HFFc6 (cell line): ENCODE data around the gene RIPK4. TPM values are rescaled to one million over a fixed set of nuclear protein-coding genes. Genes with fewer than 3 reads are reported as not detected.

Experiments used
- DNase-seq: peaks from one replicate; pipeline ENCODE4 v3.0.0-alpha.2; 2018
- H3K27ac Mint-ChIP-seq: 2 replicates; pipeline ENCODE4 v1.8.0; 2020; ENCODE audit warnings: mild to moderate bottlenecking, mixed read lengths
- H3K27me3 Mint-ChIP-seq: 2 replicates; pipeline ENCODE4 v1.8.0; 2021; ENCODE audit warnings: mild to moderate bottlenecking, moderate library complexity, mixed read lengths; ENCODE audit not compliant: insufficient read depth
- H3K36me3 Mint-ChIP-seq: 2 replicates; pipeline ENCODE4 v1.8.0; 2021; ENCODE audit warnings: low read depth, mixed read lengths
- H3K4me1 Mint-ChIP-seq: 2 replicates; pipeline ENCODE4 v1.8.0; 2020; ENCODE audit warnings: low read depth, mixed read lengths
- H3K4me3 Mint-ChIP-seq: 2 replicates; pipeline ENCODE4 v1.8.0; 2020; ENCODE audit warnings: mild to moderate bottlenecking, moderate library complexity, mixed read lengths
- H3K9me3 Mint-ChIP-seq: 2 replicates; pipeline ENCODE4 v1.8.0; 2020; ENCODE audit warnings: mild to moderate bottlenecking, mixed read lengths
- CTCF ChIP-seq: fragments of 200-600 bp; sonication (generic); IDR thresholded peaks from 2 replicates; pipeline ENCODE4 v1.5.0; 2021; ENCODE audit warnings: antibody characterized with exemption, mild to moderate bottlenecking
- total RNA-seq, 6 experiments: library from RNA; stranded (reverse); fragmentation: NEBNext Ultra II Directional; extraction: Animal tissue kit (Norgen Biotek cat#: 25700); gene quantifications; 2 replicates in 1 of 6; 3 replicates in 5 of 6; pipeline ENCODE4 v1.2.3, GENCODE V29; 2021

RIPK4 gene
- total RNA-seq, 6 experiments from 2014 or later, result 0.05 to 0.12 (median 0.07) TPM; not detected in 2

- Mint-ChIP-seq H3K4me1 (peaks cover 51% of the 10 kb centered on the region), H3K27me3 (peaks cover 32% of the 10 kb centered on the region), H3K4me3 (no peak overlapping the region), H3K9me3 (peaks cover 4% of the 10 kb centered on the region; the same call in 1 of the 2 replicates), H3K36me3 (0 out of 2 replicates have a peak, but pooled peaks cover 4% of the 10 kb centered on the region), H3K27ac (no peak overlapping the region)
- TF ChIP-seq CTCF, result no peak
- no peak for DNase-seq
Observed at GRCh38 chr21:41764558-41765419, 2.1 kb downstream of the RIPK4 start.

DNA sequence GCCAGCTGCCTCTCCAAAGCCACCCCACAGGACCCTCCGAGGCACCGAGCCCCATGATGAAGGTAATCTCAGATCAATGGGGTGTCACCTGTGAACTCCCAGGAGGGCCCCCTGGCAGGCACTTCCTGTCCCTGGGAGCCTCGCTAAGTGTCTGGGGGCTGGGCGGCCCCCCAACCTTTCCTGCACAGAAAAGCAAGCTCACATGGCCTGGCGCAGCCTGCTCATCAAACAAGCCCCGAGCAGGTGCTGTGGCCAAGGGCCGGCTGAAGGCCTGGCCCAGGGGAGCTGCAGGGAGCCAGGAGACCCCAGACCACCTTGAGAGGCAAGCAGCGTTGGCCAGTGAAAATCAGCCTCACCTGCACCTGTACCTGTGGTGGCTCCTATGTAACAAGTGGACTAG lies 2.9 kb downstream of the RIPK4 start:
- Mint-ChIP-seq H3K36me3 (0 out of 2 replicates have a peak, but pooled peaks cover 4% of the 10 kb centered on the region), H3K4me1 (peaks cover 55% of the 10 kb centered on the region), H3K27me3 (peaks cover 28% of the 10 kb centered on the region), H3K4me3 (no peak overlapping the region), H3K9me3 (peaks cover 4% of the 10 kb centered on the region; the same call in 1 of the 2 replicates), H3K27ac (no peak overlapping the region)
- TF ChIP-seq CTCF, result no peak
- no peak for DNase-seq

GRCh38 chr21:41763398-41763931 lies 3.4 kb downstream of the RIPK4 start:
- DNase-seq, result no peak
- peaks cover 50% of the 10 kb centered on the region for H3K4me1 Mint-ChIP-seq
- H3K27ac Mint-ChIP-seq, result no peak overlapping the region
- peaks cover 4% of the 10 kb centered on the region; the same call in 1 of the 2 replicates for H3K9me3 Mint-ChIP-seq
- no peak for TF ChIP-seq CTCF
- H3K36me3 Mint-ChIP-seq, result 0 out of 2 replicates have a peak, but pooled peaks cover 4% of the 10 kb centered on the region
- H3K27me3 Mint-ChIP-seq, result peaks cover 26% of the 10 kb centered on the region
- H3K4me3 Mint-ChIP-seq, result no peak overlapping the region

DNA sequence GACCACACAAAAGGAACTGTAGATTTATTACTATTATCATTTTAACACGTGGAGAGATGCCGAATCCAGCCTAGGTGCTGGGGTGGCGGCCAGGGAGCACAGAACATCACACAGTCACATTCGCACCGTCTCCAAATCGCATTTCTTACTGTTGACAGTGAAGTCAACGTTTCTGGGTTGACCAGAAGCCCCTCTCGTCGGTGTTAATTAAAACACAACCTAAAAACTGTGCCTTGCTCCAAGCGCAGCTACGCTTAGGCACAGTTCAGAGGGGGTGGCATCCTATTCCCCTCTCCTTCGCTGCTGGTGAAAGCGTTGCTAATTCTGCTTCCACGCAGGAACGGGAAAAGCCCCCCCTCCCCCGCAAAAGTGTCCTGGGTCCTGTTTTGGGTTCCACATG lies 4.1 kb downstream of the RIPK4 start:
- Mint-ChIP-seq H3K4me3 (no peak overlapping the region), H3K4me1 (peaks cover 43% of the 10 kb centered on the region), H3K27ac (no peak overlapping the region), H3K36me3 (0 out of 2 replicates have a peak, but pooled peaks cover 4% of the 10 kb centered on the region), H3K27me3 (peaks cover 25% of the 10 kb centered on the region), H3K9me3 (peaks cover 4% of the 10 kb centered on the region; the same call in 1 of the 2 replicates)
- no peak for TF ChIP-seq CTCF
- DNase-seq, result no peak

- DNase-seq, result no peak
- H3K36me3 Mint-ChIP-seq, result 0 out of 2 replicates have a peak, but pooled peaks cover under 1% of the 10 kb centered on the region
- peaks cover 1% of the 10 kb centered on the region; the same call in 1 of the 2 replicates for H3K9me3 Mint-ChIP-seq
- peak overlapping the region; percentile 51; the same call in 1 of the 2 replicates for H3K27ac Mint-ChIP-seq
- H3K4me3 Mint-ChIP-seq, result peak overlapping the region; percentile 83
- peaks cover 36% of the 10 kb centered on the region for H3K4me1 Mint-ChIP-seq
- peaks cover 18% of the 10 kb centered on the region for H3K27me3 Mint-ChIP-seq
- no peak for TF ChIP-seq CTCF
Observed at GRCh38 chr21:41761934-41762635, 4.8 kb downstream of the RIPK4 start.
